CD14-positive monocyte (primary cell): Measurements from ENCODE around the gene OPN4. TPM values are rescaled to one million over a fixed set of nuclear protein-coding genes. Genes with fewer than 3 reads are reported as not detected.

Experiments
- DNase-seq, 3 donors: peaks; one replicate each; pipeline ENCODE4 v3.0.0-alpha.2; 2011 to 2022
- H2AFZ ChIP-seq: 2 replicates; pipeline ENCODE4 v1.6.0; 2012; ENCODE audit warnings: mild to moderate bottlenecking, low read depth, low read length, inconsistent platforms; ENCODE audit not compliant: insufficient read depth, poor library complexity, severe bottlenecking
- H3K27ac ChIP-seq, 2 donors: 1 replicate in 1 of 2; 2 replicates in 1 of 2; pipeline ENCODE4 v1.5.1; 2012 to 2013; ENCODE audit warnings: low read length in 2 of 2, control low read depth in 1 of 2, inconsistent platforms in 1 of 2, low read depth in 1 of 2, mild to moderate bottlenecking in 1 of 2
- H3K27me3 ChIP-seq, 2 donors: one replicate each; pipeline versions ENCODE4 v1.6.0 to v1.6.1; 2011 to 2013; ENCODE audit warnings: low read length in 2 of 2; ENCODE audit not compliant: control insufficient read depth in 2 of 2, insufficient read depth in 2 of 2
- H3K36me3 ChIP-seq, 2 donors: replicated peaks in 1 of 2; 1 replicate in 1 of 2; 2 replicates in 1 of 2; pipeline versions ENCODE4 v1.5.1 to v1.6.1; 2012 to 2013; ENCODE audit warnings: low read length in 2 of 2, control low read depth in 1 of 2, inconsistent platforms in 1 of 2, mild to moderate bottlenecking in 1 of 2; ENCODE audit not compliant: insufficient read depth in 2 of 2, control insufficient read depth in 1 of 2
- H3K4me1 ChIP-seq, 2 donors: 1 replicate in 1 of 2; 2 replicates in 1 of 2; pipeline versions ENCODE4 v1.5.1 to v1.6.1; 2012 to 2013; ENCODE audit warnings: low read length in 2 of 2, control low read depth in 1 of 2, inconsistent platforms in 1 of 2, mild to moderate bottlenecking in 1 of 2, moderate library complexity in 1 of 2; ENCODE audit not compliant: insufficient read depth in 2 of 2, control insufficient read depth in 1 of 2
- H3K4me2 ChIP-seq: replicated peaks from 2 replicates; pipeline ENCODE3; 2012; ENCODE audit warnings: low read length, moderate library complexity, mild to moderate bottlenecking; ENCODE audit not compliant: poor library complexity, severe bottlenecking; ENCODE audit errors: extremely low read depth
- H3K4me3 ChIP-seq, 3 experiments: fragments of 200-600 bp in 1 of 3; sonication (generic) in 1 of 3; replicated peaks in 1 of 3; 1 replicate in 2 of 3; 2 replicates in 1 of 3; pipeline ENCODE4 v1.5.1; 2011 to 2013; ENCODE audit warnings: low read length in 3 of 3, mild to moderate bottlenecking in 3 of 3, control low read depth in 2 of 3, low read depth in 2 of 3, inconsistent platforms in 1 of 3, moderate library complexity in 1 of 3
- H3K79me2 ChIP-seq: 2 replicates; pipeline ENCODE4 v1.6.0; 2012; ENCODE audit warnings: mild to moderate bottlenecking, control low read depth, inconsistent platforms, low read length, moderate library complexity; ENCODE audit not compliant: insufficient read depth
- H3K9ac ChIP-seq: 2 replicates; pipeline ENCODE4 v1.6.0; 2017; ENCODE audit warnings: low read length, mild to moderate bottlenecking; ENCODE audit not compliant: insufficient read depth, poor library complexity, severe bottlenecking
- H3K9me3 ChIP-seq, 2 donors: replicated peaks in 1 of 2; 1 replicate in 1 of 2; 2 replicates in 1 of 2; pipeline versions ENCODE4 v1.5.1 to v1.6.1; 2012 to 2013; ENCODE audit warnings: low read length in 2 of 2, control low read depth in 1 of 2; ENCODE audit not compliant: control insufficient read depth in 1 of 2, insufficient read depth in 1 of 2
- H4K20me1 ChIP-seq: 2 replicates; pipeline ENCODE4 v1.6.0; 2012; ENCODE audit warnings: mild to moderate bottlenecking, low read length, control low read depth, moderate library complexity; ENCODE audit not compliant: insufficient read depth
- H3K27ac Mint-ChIP-seq, 7 donors: one replicate each; pipeline ENCODE4 v1.8.0; 2020; ENCODE audit warnings: mild to moderate bottlenecking in 7 of 7, mixed read lengths in 7 of 7, moderate library complexity in 6 of 7, inconsistent platforms in 2 of 7
- H3K27me3 Mint-ChIP-seq, 3 donors: one replicate each; pipeline ENCODE4 v1.8.0; 2021 to 2022; ENCODE audit warnings: low read depth in 3 of 3, mild to moderate bottlenecking in 3 of 3, mixed read lengths in 3 of 3, moderate library complexity in 3 of 3, inconsistent platforms in 1 of 3
- H3K36me3 Mint-ChIP-seq, 2 donors: one replicate each; pipeline ENCODE4 v1.8.0; 2020; ENCODE audit warnings: mixed read lengths in 2 of 2, inconsistent platforms in 1 of 2, mild to moderate bottlenecking in 1 of 2
- H3K4me1 Mint-ChIP-seq: one replicate; pipeline ENCODE4 v1.8.0; 2020; ENCODE audit warnings: mild to moderate bottlenecking, mixed read lengths
- H3K4me3 Mint-ChIP-seq, 2 donors: one replicate each; pipeline ENCODE4 v1.8.0; 2020; ENCODE audit warnings: mild to moderate bottlenecking in 2 of 2, mixed read lengths in 2 of 2, moderate library complexity in 1 of 2
- H3K9me3 Mint-ChIP-seq, 7 donors: one replicate each; pipeline ENCODE4 v1.8.0; 2020 to 2022; ENCODE audit warnings: mixed read lengths in 7 of 7, mild to moderate bottlenecking in 6 of 7, moderate library complexity in 6 of 7, inconsistent platforms in 2 of 7
- WGBS: methylation state at CpG from one replicate; pipeline ENCODE4 v1.1.5; 2013; ENCODE audit warnings: missing lambda C conversion rate; ENCODE audit not compliant: insufficient coverage; 5-methylcytosine and 5-hydroxymethylcytosine counted together
- intact Hi-C, 2 donors: fragments of 100-400 bp; cut with micrococcal nuclease; formaldehyde crosslinking; loops; one replicate each; pipeline versions ENCODE4 v1.15.0 to v1.15.1; 2023
- polyA plus RNA-seq, 3 donors: library from polyadenylated mRNA; depleted of rRNA in 1 of 3; unstranded in 2 of 3; stranded (reverse) in 1 of 3; fragments of 300-500 nt in 2 of 3; fragments of >200 nt in 1 of 3; fragmentation: Illumina TruSeq in 2 of 3; gene quantifications; 1 replicate in 2 of 3; 2 replicates in 1 of 3; pipeline ENCODE4 v1.2.3, GENCODE V29; 2012 to 2021
- TF ChIP-seq, protein P1 (sequence below): fragments of 200-600 bp; IDR thresholded peaks from one replicate; pipeline ENCODE4 v1.8.0; 2022; ENCODE audit warnings: antibody characterized with exemption, mild to moderate bottlenecking

OPN4 gene
- polyA plus RNA-seq, 3 donors = not detected

DNA sequence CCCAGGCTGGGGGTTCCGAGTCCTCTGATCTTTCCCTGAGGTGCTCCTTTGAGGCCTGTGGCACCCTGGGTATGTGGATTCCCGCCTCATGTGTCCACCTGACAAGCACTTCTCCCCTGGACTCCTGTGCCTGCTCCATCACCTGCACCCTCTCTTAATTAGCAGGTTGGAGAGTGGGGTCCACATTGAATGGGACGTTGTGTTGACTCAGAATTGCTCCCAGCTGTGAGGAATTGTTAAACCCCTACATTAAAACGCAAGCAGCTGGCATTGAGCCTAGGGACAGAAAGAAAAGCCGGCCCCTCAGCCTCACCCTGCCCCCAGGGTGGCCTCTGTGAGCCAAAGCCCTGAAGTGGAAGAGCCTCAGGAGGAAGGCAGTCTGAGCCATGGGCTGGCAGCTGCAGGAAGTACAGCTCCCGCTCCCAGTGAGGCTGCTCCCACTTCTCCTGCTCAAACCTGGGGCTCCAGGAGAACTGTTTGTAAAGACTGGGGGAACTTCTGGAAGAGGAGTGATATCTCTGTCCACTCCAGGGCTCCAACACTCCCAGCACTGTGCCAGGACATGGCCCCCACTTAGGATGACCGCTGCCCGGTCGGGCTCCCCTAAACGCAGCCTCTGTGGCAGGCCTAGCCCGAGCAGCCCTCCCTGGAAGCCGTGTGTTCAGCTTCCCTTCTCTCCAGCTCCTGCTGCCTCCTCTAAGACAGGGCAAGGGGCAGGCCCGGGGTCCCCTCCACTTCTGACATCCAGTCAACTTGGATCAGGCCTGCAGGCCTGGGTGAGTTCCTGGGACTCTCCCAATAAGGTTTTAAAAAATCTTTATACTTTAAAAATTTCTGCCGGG lies 1.8 kb upstream of the OPN4 start:
- H3K27me3 ChIP-seq = no peaks in the 10 kb centered on the region

DNA sequence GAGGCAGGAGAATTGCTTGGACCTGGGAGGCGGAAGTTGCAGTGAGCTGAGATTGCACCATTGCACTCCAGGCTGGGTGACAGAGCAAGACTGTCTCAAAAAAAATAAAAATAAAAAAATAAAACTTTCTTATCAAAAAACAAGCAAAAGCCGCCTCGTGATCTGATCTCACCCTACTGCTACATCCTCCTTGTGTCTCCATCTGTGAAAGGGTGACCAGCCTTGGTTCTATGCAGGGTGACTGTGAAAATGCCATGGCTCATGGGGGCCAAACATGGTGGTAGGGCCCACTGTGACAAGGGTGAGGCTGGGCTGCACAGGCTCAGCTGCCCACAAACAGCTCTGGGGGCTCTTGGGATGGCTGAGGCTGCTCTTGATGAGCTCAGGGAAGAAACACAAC lies 968 bp upstream of the OPN4 start:
- Mint-ChIP-seq H3K9me3 (no peaks in the 10 kb centered on the region), H3K4me1 (no peaks in the 10 kb centered on the region), H3K27me3 (no peaks in the 10 kb centered on the region), H3K4me3 (no peak overlapping the region), H3K27ac (no peak overlapping the region), H3K36me3 (no peaks in the 10 kb centered on the region)
- Histone ChIP-seq H3K9me3 (no peaks in the 10 kb centered on the region), H3K27me3 (no peaks in the 10 kb centered on the region), H3K4me2 (no peak overlapping the region), H4K20me1 (no peaks in the 10 kb centered on the region), H2AFZ (no peak overlapping the region), H3K79me2 (no peaks in the 10 kb centered on the region), H3K4me1 (no peaks in the 10 kb centered on the region), H3K4me3 (no peak overlapping the region), H3K9ac (no peak overlapping the region), H3K36me3 (no peaks in the 10 kb centered on the region), H3K27ac (no peak overlapping the region)
- TF ChIP-seq, protein P1, sequence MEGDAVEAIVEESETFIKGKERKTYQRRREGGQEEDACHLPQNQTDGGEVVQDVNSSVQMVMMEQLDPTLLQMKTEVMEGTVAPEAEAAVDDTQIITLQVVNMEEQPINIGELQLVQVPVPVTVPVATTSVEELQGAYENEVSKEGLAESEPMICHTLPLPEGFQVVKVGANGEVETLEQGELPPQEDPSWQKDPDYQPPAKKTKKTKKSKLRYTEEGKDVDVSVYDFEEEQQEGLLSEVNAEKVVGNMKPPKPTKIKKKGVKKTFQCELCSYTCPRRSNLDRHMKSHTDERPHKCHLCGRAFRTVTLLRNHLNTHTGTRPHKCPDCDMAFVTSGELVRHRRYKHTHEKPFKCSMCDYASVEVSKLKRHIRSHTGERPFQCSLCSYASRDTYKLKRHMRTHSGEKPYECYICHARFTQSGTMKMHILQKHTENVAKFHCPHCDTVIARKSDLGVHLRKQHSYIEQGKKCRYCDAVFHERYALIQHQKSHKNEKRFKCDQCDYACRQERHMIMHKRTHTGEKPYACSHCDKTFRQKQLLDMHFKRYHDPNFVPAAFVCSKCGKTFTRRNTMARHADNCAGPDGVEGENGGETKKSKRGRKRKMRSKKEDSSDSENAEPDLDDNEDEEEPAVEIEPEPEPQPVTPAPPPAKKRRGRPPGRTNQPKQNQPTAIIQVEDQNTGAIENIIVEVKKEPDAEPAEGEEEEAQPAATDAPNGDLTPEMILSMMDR = no peak
- WGBS = no CpG with 5 or more reads among the region's 3 CpGs
- no peak for DNase-seq
- intact Hi-C loops = no loop called here

More for the DNA sequence above, 1.8 kb upstream of the OPN4 start:
- Histone ChIP-seq H3K4me1 (no peaks in the 10 kb centered on the region), H3K9ac (no peak overlapping the region), H2AFZ (no peak overlapping the region), H4K20me1 (no peaks in the 10 kb centered on the region), H3K4me2 (no peak overlapping the region), H3K79me2 (no peaks in the 10 kb centered on the region), H3K36me3 (no peaks in the 10 kb centered on the region), H3K4me3 (no peak overlapping the region), H3K27ac (no peak overlapping the region), H3K9me3 (no peaks in the 10 kb centered on the region)
- TF ChIP-seq, protein P1 = no peak
- H3K4me1 Mint-ChIP-seq = no peaks in the 10 kb centered on the region
- no peak for DNase-seq
- intact Hi-C loops = no loop called here
- H3K4me3 Mint-ChIP-seq = no peak overlapping the region
- 87% methylated on average over 11 of the region's 14 CpGs for WGBS
- no peaks in the 10 kb centered on the region for H3K27me3 Mint-ChIP-seq
- no peaks in the 10 kb centered on the region for H3K9me3 Mint-ChIP-seq
- no peak overlapping the region for H3K27ac Mint-ChIP-seq
- H3K36me3 Mint-ChIP-seq = no peaks in the 10 kb centered on the region
